ENCODE results near the gene CATSPER3.

- TF ChIP-seq, protein P1, sequence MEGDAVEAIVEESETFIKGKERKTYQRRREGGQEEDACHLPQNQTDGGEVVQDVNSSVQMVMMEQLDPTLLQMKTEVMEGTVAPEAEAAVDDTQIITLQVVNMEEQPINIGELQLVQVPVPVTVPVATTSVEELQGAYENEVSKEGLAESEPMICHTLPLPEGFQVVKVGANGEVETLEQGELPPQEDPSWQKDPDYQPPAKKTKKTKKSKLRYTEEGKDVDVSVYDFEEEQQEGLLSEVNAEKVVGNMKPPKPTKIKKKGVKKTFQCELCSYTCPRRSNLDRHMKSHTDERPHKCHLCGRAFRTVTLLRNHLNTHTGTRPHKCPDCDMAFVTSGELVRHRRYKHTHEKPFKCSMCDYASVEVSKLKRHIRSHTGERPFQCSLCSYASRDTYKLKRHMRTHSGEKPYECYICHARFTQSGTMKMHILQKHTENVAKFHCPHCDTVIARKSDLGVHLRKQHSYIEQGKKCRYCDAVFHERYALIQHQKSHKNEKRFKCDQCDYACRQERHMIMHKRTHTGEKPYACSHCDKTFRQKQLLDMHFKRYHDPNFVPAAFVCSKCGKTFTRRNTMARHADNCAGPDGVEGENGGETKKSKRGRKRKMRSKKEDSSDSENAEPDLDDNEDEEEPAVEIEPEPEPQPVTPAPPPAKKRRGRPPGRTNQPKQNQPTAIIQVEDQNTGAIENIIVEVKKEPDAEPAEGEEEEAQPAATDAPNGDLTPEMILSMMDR (conservative IDR thresholded peaks at IDR 0.05; ENCODE audit: low read length): no peak
- TF ChIP-seq EZH2phosphoT487 (IDR thresholded peaks at IDR 0.05; ENCODE audit: borderline replicate concordance): no peak
Measured at GRCh38 chr5:135041145-135041587, 73.5 kb downstream of the CATSPER3 start.

All from Loucy (cell line).